Activated CD4-positive, CD25-positive, alpha-beta regulatory T cell treated with anti-CD3 and anti-CD28 coated beads, Interleukin-2, amount 50 U/mL, for 16 hours (primary cell): ENCODE data around the gene PIK3CA.

Source experiments
- DNase-seq: peaks from one replicate; pipeline ENCODE4 v3.0.0-alpha.2; 2020; ENCODE audit warnings: low read depth, low spot score

PIK3CA gene

GRCh38 chr3:179156775-179157174 lies 8.6 kb downstream of the PIK3CA start:
- no peak for DNase-seq

GRCh38 chr3:179158336-179159039 lies 10.3 kb downstream of the PIK3CA start:
- no peak for DNase-seq

- DNase-seq: no peak
Measured at GRCh38 chr3:179163503-179163902, 15.3 kb downstream of the PIK3CA start.

- DNase-seq: no peak
Measured at GRCh38 chr3:179164857-179165256, 16.7 kb downstream of the PIK3CA start.

- DNase-seq: no peak
Measured at GRCh38 chr3:179166561-179167201, 18.5 kb downstream of the PIK3CA start.

GRCh38 chr3:179168918-179169317 lies 20.8 kb downstream of the PIK3CA start:
- DNase-seq: no peak

- no peak for DNase-seq
Measured at GRCh38 chr3:179172546-179172945, 24.4 kb downstream of the PIK3CA start.

GRCh38 chr3:179174316-179174715 lies 26.2 kb downstream of the PIK3CA start:
- DNase-seq: no peak

GRCh38 chr3:179174898-179175297 lies 26.7 kb downstream of the PIK3CA start:
- DNase-seq: no peak

GRCh38 chr3:179175358-179175757 lies 27.2 kb downstream of the PIK3CA start:
- DNase-seq: no peak

- no peak for DNase-seq
Measured at GRCh38 chr3:179177611-179178010, 29.5 kb downstream of the PIK3CA start.

- no peak for DNase-seq
Measured at GRCh38 chr3:179179256-179179655, 31.1 kb downstream of the PIK3CA start.

- no peak for DNase-seq
Measured at GRCh38 chr3:179179979-179180759, 32.0 kb downstream of the PIK3CA start.

GRCh38 chr3:179181021-179181472 lies 32.9 kb downstream of the PIK3CA start:
- no peak for DNase-seq

- no peak for DNase-seq
Measured at GRCh38 chr3:179181993-179182551, 33.9 kb downstream of the PIK3CA start.

- no peak for DNase-seq
Measured at GRCh38 chr3:179182902-179183301, 34.7 kb downstream of the PIK3CA start.

GRCh38 chr3:179184826-179185225 lies 36.7 kb downstream of the PIK3CA start:
- no peak for DNase-seq

GRCh38 chr3:179186426-179186825 lies 38.3 kb downstream of the PIK3CA start:
- DNase-seq: no peak

- no peak for DNase-seq
Measured at GRCh38 chr3:179189759-179190158, 41.6 kb downstream of the PIK3CA start.

GRCh38 chr3:179190581-179190980 lies 42.4 kb downstream of the PIK3CA start:
- DNase-seq: no peak

- DNase-seq: no peak
Measured at GRCh38 chr3:179192542-179192941, 44.4 kb downstream of the PIK3CA start.

GRCh38 chr3:179194931-179195330 lies 46.8 kb downstream of the PIK3CA start:
- no peak for DNase-seq
